Fibroblast of mammary gland (primary cell): ENCODE measurements around the gene IFNL2.
"Not testable (repeated sequence)": the region's sequence is repeated elsewhere in the genome, so short reads cannot be mapped to it uniquely, and the experiment has no call there.

Experiments
- DNase-seq: peaks from one replicate; pipeline ENCODE4 v3.0.0-alpha.2; 2010; ENCODE audit warnings: low read depth
- H3K4me3 ChIP-seq: 2 replicates; pipeline ENCODE4 v1.5.1; 2011; ENCODE audit warnings: low read depth, mild to moderate bottlenecking, low read length, moderate library complexity; ENCODE audit not compliant: control insufficient read depth
- TF ChIP-seq, protein P1 (sequence below): conservative IDR thresholded peaks from 2 replicates; pipeline ENCODE4 v1.5.1; 2011; ENCODE audit warnings: low read depth, low read length, inconsistent platforms; ENCODE audit not compliant: control insufficient read depth, insufficient read depth

The IFNL2 gene

GRCh38 chr19:39265321-39265916 lies 2.8 kb upstream of the IFNL2 start:
- no peak overlapping the region for H3K4me3 ChIP-seq
- TF ChIP-seq, protein P1, sequence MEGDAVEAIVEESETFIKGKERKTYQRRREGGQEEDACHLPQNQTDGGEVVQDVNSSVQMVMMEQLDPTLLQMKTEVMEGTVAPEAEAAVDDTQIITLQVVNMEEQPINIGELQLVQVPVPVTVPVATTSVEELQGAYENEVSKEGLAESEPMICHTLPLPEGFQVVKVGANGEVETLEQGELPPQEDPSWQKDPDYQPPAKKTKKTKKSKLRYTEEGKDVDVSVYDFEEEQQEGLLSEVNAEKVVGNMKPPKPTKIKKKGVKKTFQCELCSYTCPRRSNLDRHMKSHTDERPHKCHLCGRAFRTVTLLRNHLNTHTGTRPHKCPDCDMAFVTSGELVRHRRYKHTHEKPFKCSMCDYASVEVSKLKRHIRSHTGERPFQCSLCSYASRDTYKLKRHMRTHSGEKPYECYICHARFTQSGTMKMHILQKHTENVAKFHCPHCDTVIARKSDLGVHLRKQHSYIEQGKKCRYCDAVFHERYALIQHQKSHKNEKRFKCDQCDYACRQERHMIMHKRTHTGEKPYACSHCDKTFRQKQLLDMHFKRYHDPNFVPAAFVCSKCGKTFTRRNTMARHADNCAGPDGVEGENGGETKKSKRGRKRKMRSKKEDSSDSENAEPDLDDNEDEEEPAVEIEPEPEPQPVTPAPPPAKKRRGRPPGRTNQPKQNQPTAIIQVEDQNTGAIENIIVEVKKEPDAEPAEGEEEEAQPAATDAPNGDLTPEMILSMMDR, result no peak
- DNase-seq, result no peak

DNA sequence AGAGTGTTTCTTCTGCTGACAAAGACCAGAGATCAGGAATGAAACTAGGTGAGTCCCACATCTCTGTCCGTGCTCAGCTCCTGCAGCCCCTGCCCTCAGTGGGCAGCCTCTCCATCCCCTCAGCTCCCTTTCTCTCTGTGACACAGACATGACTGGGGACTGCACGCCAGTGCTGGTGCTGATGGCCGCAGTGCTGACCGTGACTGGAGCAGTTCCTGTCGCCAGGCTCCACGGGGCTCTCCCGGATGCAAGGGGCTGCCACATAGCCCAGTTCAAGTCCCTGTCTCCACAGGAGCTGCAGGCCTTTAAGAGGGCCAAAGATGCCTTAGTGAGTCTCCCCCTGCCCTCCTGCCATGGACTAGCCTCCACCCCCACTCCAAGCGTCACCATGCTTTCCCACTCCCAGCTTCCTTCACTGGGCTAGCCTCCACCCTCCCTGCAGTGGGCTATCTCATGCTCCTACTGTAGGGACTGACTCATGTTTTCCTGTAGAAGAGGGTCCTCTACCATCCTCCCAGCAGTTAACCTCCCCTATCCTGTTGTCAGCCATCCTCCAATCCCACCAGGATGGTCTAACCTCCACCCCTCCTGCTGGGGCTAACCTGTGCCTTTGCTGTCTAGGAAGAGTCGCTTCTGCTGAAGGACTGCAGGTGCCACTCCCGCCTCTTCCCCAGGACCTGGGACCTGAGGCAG lies 481 bp downstream of the IFNL2 start:
- DNase-seq, H3K4me3 ChIP-seq: not testable (repeated sequence)

DNA sequence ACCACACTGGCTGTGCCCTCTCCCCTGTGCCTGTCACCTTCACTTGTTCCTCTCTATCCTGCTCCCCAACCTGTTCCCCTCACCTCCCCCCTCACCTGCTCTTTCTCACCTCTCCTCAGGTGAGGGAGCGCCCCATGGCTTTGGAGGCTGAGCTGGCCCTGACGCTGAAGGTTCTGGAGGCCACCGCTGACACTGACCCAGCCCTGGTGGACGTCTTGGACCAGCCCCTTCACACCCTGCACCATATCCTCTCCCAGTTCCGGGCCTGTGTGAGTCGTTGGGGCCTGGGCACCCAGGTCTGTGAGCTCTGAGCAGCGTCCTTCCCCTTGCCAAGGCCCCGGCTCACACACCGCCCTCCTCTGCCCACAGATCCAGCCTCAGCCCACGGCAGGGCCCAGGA lies 1.2 kb downstream of the IFNL2 start:
- not testable (repeated sequence) for DNase-seq

GRCh38 chr19:39270036-39270871 lies 2.1 kb downstream of the IFNL2 start:
- DNase-seq, result no peak
- TF ChIP-seq, protein P1, result no peak
- no peak overlapping the region for H3K4me3 ChIP-seq

More for the DNA sequence above, 1.2 kb downstream of the IFNL2 start:
- not testable (repeated sequence) for H3K4me3 ChIP-seq

GRCh38 chr19:39273859-39274258 lies 5.7 kb downstream of the IFNL2 start:
- H3K4me3 ChIP-seq, DNase-seq: not testable (repeated sequence)

GRCh38 chr19:39275578-39275977 lies 7.4 kb downstream of the IFNL2 start:
- TF ChIP-seq, protein P1, result no peak
- H3K4me3 ChIP-seq, result no peak overlapping the region
- no peak for DNase-seq

DNA sequence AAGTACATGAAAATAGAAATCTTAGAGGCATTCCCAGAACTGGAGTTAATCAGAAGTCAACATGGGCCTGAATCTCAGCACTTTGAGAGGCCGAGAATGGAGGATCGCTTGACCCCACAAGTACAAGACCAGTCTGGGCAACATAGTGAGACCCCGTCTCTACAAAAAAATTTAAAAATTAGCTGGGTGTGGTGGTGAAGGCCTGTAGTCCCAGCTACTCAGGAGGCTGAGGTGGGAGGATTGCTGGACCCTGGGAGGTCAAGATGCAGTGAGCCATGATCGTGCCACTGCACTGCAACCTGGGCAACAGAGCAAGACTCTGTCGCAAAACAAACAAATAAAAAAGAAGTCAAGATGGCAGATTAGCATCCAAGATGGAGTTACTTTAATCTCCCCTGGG lies 8.5 kb downstream of the IFNL2 start:
- TF ChIP-seq, protein P1, result no peak
- no peak for DNase-seq
- no peak overlapping the region for H3K4me3 ChIP-seq

GRCh38 chr19:39277598-39277997 lies 9.4 kb downstream of the IFNL2 start:
- H3K4me3 ChIP-seq, result no peak overlapping the region
- TF ChIP-seq, protein P1, result no peak
- no peak for DNase-seq
